Measurements from ENCODE around the gene RANBP3.

The RANBP3 gene

DNA sequence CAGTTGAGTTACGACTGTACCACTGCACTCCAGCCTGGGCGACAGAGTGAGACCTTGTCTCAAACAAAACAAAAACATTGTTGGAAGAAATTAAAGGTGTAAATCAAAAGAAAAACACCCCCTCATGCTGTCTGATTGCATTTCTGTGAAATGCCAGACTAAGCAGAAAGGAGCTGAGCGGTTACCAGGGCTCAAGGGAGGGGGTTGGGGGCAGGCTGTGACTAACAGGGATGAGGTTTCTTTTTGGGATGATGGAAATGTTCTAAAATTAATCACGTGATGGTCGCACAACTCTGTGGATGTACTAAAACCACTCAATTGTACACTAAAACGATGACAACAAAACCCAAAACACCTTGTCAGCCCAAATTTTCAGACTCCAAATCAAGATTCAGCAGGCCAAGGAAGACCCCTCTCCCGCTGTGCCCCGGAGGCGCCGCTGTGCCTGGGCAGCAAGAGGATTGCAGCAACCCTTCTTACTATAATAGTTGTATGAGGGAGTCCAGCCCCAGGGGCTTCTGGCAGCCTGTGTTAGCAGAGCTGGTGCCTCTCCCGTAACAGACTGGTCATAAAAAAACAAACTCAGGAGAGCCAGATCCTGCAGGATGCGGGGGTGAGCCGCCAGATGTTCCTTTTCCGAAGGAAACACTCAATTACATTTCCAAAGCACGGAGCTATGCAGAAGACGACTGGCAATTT lies 43.0 kb downstream of the RANBP3 start:
- Mint-ChIP-seq H3K36me3 (ENCODE audit: low read depth) (peaks cover 53% of the 10 kb centered on the region), H3K4me1 (peaks cover 63% of the 10 kb centered on the region), H3K27ac (peak overlapping the region; percentile 95 to 99 (median 97)), H3K4me3 (peak overlapping the region; percentile 57 to 62 (median 58)), H3K9me3 (no peaks in the 10 kb centered on the region), H3K27me3 (ENCODE audit: low read depth) (peaks cover 3% of the 10 kb centered on the region)
- TF ChIP-seq, protein P1, sequence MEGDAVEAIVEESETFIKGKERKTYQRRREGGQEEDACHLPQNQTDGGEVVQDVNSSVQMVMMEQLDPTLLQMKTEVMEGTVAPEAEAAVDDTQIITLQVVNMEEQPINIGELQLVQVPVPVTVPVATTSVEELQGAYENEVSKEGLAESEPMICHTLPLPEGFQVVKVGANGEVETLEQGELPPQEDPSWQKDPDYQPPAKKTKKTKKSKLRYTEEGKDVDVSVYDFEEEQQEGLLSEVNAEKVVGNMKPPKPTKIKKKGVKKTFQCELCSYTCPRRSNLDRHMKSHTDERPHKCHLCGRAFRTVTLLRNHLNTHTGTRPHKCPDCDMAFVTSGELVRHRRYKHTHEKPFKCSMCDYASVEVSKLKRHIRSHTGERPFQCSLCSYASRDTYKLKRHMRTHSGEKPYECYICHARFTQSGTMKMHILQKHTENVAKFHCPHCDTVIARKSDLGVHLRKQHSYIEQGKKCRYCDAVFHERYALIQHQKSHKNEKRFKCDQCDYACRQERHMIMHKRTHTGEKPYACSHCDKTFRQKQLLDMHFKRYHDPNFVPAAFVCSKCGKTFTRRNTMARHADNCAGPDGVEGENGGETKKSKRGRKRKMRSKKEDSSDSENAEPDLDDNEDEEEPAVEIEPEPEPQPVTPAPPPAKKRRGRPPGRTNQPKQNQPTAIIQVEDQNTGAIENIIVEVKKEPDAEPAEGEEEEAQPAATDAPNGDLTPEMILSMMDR (IDR thresholded peaks at IDR 0.05; ENCODE audit: unreplicated experiment in 3 of 3): no peak

DNA sequence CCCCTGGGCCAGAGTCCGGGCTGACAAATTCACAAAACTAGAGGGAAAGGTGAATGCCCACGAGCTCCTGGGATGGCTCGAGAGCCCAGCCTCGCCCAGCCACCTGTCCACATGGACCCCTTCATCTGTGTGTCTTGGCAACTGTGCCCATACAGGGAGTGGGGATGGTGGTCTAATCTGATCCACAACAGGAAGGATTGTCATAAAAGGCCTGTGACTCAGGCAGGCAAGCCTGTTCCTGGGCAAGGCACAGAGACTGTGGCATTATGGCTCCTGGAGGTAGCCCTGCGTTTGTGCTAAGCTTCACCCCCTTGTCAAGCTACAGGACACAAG lies 43.9 kb downstream of the RANBP3 start:
- Mint-ChIP-seq H3K4me3 (no peak overlapping the region), H3K9me3 (no peaks in the 10 kb centered on the region), H3K4me1 (peaks cover 57% of the 10 kb centered on the region), H3K27me3 (ENCODE audit: low read depth) (peaks cover 3% of the 10 kb centered on the region), H3K36me3 (ENCODE audit: low read depth) (peaks cover 49% of the 10 kb centered on the region), H3K27ac (peak overlapping the region; percentile 95 to 99 (median 97))
- TF ChIP-seq, protein P1 (IDR thresholded peaks at IDR 0.05; ENCODE audit: unreplicated experiment in 3 of 3): no peak

DNA sequence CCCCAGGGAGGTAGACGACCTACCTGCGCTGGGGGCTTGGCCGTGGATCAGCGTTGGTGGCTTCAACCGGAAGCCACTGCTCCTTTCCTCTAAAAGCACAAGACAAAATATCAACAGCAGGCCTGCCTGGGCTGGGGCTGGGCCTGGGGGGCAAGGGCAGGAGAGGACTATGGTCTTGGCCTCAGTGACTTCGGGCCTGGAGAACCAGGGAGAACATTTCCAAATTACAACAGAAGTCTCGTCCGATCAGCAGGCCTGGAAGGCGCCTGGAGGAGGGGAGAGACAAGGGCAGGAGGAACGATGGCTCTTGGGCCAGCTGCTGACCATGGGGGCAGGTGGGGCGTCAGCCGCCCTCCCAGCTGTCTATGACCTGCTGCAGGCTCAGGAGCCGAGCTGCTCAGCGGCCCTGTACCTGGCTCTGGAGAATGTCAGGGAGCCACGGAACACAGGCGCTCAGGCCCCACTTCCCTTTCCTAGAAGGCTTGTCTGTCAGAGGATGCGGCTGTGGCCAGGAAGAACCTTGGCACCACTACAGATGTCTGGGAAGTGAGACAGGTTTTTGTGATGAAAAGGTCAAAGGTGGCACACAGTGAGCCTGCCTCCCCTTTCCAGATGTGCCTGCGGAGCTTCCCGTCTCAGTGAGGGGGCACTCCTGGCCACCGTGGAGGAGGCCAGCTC lies 44.4 kb downstream of the RANBP3 start:
- H3K4me1 Mint-ChIP-seq: peaks cover 56% of the 10 kb centered on the region

DNA sequence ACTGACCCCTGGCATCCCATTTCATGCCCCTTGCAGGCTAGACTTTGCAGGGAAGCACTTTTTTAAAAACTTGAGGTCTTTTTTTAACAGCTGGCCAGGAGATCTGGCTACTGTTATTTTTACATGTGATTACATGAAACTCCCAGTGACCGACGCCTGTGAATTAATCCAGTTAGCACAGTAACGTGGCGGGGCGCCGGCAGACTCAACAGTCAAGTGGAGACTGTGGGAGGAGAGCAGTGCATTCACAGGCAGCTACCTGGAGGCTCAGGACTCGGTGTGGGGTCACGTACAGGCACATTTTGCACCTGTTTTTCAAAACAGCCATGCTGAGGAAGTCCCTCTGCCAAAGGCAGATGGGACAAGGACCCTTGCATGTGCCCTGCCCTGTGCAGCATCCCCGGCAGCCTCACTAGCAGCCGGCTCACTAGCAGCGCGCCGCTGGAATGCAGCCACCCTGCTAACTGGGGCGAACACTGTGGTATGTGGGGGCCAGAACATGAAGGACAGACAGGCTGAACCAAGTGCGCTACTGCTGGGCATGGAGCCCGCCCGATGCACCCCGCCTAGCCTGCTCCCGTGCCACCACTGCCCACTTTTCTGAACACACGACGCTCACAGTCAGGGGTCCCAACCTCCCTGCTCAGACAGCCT lies 45.2 kb downstream of the RANBP3 start:
- H3K27ac Mint-ChIP-seq: peak overlapping the region; percentile 94 to 99 (median 97)
- H3K4me1 Mint-ChIP-seq: peaks cover 57% of the 10 kb centered on the region
- H3K27me3 Mint-ChIP-seq (ENCODE audit: low read depth): peaks cover 3% of the 10 kb centered on the region
- TF ChIP-seq, protein P1 (IDR thresholded peaks at IDR 0.05; ENCODE audit: unreplicated experiment in 3 of 3): no peak
- H3K9me3 Mint-ChIP-seq: no peaks in the 10 kb centered on the region
- peak overlapping the region in 1 of 3 experiments; percentile 11 for H3K4me3 Mint-ChIP-seq
- peaks cover 58% of the 10 kb centered on the region for H3K36me3 Mint-ChIP-seq (ENCODE audit: low read depth)

More for the DNA sequence above, 44.4 kb downstream of the RANBP3 start:
- H3K27me3 Mint-ChIP-seq (ENCODE audit: low read depth): peaks cover 3% of the 10 kb centered on the region
- no peaks in the 10 kb centered on the region for H3K9me3 Mint-ChIP-seq
- H3K27ac Mint-ChIP-seq: peak overlapping the region; percentile 95 to 99 (median 97)
- TF ChIP-seq, protein P1 (IDR thresholded peaks at IDR 0.05; ENCODE audit: unreplicated experiment in 3 of 3): no peak
- H3K36me3 Mint-ChIP-seq (ENCODE audit: low read depth): peaks cover 54% of the 10 kb centered on the region
- H3K4me3 Mint-ChIP-seq: peak overlapping the region in 2 of 3 experiments; percentile 11 to 24

DNA sequence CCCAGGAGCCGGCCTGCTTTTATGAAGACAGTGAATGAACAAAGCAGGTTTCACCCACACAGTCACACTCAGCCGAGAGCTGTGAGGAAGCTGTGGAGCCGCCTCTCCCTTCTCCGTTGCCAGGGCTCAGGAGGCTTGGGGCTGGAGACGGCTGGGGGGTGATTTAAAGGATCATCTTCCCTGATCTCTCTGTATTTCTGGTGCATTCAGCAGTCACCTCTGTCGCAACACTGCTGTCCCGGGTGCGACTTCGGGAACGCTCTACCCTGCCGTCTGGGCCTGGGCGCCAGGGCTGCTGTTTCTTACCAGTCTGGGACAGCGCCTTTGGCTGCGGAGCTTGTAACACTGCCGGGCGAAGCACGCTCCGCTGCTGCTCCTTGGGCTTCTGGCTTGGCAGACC lies 45.8 kb downstream of the RANBP3 start:
- TF ChIP-seq, protein P1 (IDR thresholded peaks at IDR 0.05; ENCODE audit: unreplicated experiment in 3 of 3): no peak
- no peak overlapping the region for H3K4me3 Mint-ChIP-seq
- H3K27ac Mint-ChIP-seq: peak overlapping the region; percentile 79 to 97 (median 89)
- peaks cover 3% of the 10 kb centered on the region for H3K27me3 Mint-ChIP-seq (ENCODE audit: low read depth)
- peaks cover 53% of the 10 kb centered on the region for H3K36me3 Mint-ChIP-seq (ENCODE audit: low read depth)
- H3K4me1 Mint-ChIP-seq: peaks cover 53% of the 10 kb centered on the region
- H3K9me3 Mint-ChIP-seq: no peaks in the 10 kb centered on the region

Data from nephron (organoid).